ENCODE results near the gene PRKN. TPM values are rescaled to one million over a fixed set of nuclear protein-coding genes. Genes with fewer than 3 reads are reported as not detected.

Gene PRKN
- total RNA-seq, 1 experiment from 2014 or later: 2.0 TPM

DNA sequence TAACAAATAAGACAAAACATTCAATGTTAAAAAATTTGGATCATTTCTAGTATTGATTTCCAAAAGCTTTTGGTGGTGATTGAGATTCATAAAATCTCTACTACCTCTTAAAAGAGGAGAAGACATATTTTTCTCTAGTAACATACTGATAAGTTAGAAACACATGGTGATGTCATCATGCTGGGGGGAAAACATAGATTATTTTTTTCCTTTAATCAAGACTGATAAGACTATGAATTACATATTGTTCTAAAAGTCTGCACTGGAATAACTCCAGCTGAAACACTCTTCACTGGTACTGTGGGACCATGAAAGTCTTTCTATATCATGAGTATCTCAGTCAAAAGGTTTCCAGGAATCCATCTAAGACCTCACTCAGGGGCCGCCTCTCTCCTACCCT lies 515.8 kb downstream of the PRKN start:
- Histone ChIP-seq H2BK120ac (ENCODE audit: low read depth, low read length, poor library complexity, severe bottlenecking) (no peak overlapping the region), H4K8ac (replicated peaks; ENCODE audit: insufficient read length, low read depth, low read length) (no peak overlapping the region), H3K27me3 (ENCODE audit: insufficient read depth, low read length) (no peaks in the 10 kb centered on the region), H3K56ac (ENCODE audit: insufficient read length, low read depth, low read length) (no peak overlapping the region), H4K5ac (ENCODE audit: insufficient read length, low read depth, low read length) (no peak overlapping the region), H3K23ac (ENCODE audit: insufficient read length, low read depth, low read length) (no peak overlapping the region), H4K91ac (ENCODE audit: insufficient read length, low read depth, low read length) (no peak overlapping the region), H3K79me2 (ENCODE audit: insufficient read depth, low read length) (no peaks in the 10 kb centered on the region), H3K23me2 (ENCODE audit: insufficient read length, low read depth, low read length, poor library complexity, severe bottlenecking) (no peaks in the 10 kb centered on the region), H3K4me2 (ENCODE audit: insufficient read depth, insufficient read length, low read length) (no peak overlapping the region), H3K4me1 (ENCODE audit: insufficient read depth, low read length) (no peaks in the 10 kb centered on the region), H2BK15ac (ENCODE audit: low read depth, low read length) (no peak overlapping the region), H3K14ac (ENCODE audit: insufficient read depth, low read length) (no peak overlapping the region), H3K79me1 (ENCODE audit: insufficient read depth, low read depth, low read length, poor library complexity, severe bottlenecking) (no peaks in the 10 kb centered on the region), H2BK20ac (ENCODE audit: low read depth, low read length, poor library complexity, severe bottlenecking) (no peak overlapping the region), H3K9me3 (ENCODE audit: control insufficient read depth, low read depth, low read length) (no peaks in the 10 kb centered on the region), H2BK12ac (ENCODE audit: insufficient read length, low read depth, low read length) (no peak overlapping the region), H2AK5ac (ENCODE audit: insufficient read length, low read length) (no peak overlapping the region), H2AFZ (ENCODE audit: low read length) (no peak overlapping the region), H3K9ac (ENCODE audit: extremely low read depth, insufficient read length, low read length) (no peak overlapping the region), H3K18ac (ENCODE audit: insufficient read length, low read depth, low read length) (no peak overlapping the region), H3T11ph (ENCODE audit: low read length) (no peak overlapping the region), H3K27ac (ENCODE audit: insufficient read length, low read depth, low read length) (no peak overlapping the region), H3K4ac (ENCODE audit: low read depth, low read length) (no peak overlapping the region), H4K20me1 (ENCODE audit: control insufficient read depth, insufficient read depth, insufficient read length) (no peaks in the 10 kb centered on the region), H2BK5ac (ENCODE audit: insufficient read length, low read length) (no peak overlapping the region)
- Mint-ChIP-seq H3K9me3 (peaks cover 3 to 4% of the 10 kb centered on the region in 2 experiments; a peak in 3 of 5 replicates), H3K27me3 (ENCODE audit: low read depth) (no peaks in the 10 kb centered on the region), H3K27ac (no peak overlapping the region), H3K4me1 (peaks cover 6 to 8% of the 10 kb centered on the region in 2 experiments), H3K36me3 (ENCODE audit: insufficient read depth in 1 of 3, low read depth in 3 of 3) (peaks cover 0 to 4% (median 2%) of the 10 kb centered on the region in 3 experiments; a peak in 2 of 7 replicates), H3K4me3 (no peak overlapping the region)
- WGBS (ENCODE audit: extremely low coverage, insufficient read length, low lambda C conversion rate): no CpG with 5 or more reads among the region's 1 CpG
- DNase-seq: no peak
- TF ChIP-seq, protein P1, sequence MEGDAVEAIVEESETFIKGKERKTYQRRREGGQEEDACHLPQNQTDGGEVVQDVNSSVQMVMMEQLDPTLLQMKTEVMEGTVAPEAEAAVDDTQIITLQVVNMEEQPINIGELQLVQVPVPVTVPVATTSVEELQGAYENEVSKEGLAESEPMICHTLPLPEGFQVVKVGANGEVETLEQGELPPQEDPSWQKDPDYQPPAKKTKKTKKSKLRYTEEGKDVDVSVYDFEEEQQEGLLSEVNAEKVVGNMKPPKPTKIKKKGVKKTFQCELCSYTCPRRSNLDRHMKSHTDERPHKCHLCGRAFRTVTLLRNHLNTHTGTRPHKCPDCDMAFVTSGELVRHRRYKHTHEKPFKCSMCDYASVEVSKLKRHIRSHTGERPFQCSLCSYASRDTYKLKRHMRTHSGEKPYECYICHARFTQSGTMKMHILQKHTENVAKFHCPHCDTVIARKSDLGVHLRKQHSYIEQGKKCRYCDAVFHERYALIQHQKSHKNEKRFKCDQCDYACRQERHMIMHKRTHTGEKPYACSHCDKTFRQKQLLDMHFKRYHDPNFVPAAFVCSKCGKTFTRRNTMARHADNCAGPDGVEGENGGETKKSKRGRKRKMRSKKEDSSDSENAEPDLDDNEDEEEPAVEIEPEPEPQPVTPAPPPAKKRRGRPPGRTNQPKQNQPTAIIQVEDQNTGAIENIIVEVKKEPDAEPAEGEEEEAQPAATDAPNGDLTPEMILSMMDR (conservative IDR thresholded peaks at IDR 0.05): no peak
